ENCODE results near the gene STAT4. TPM values are rescaled to one million over a fixed set of nuclear protein-coding genes. Genes with fewer than 3 reads are reported as not detected.

Gene STAT4
- total RNA-seq, 1 experiment from 2014 or later = 0.44 TPM

DNA sequence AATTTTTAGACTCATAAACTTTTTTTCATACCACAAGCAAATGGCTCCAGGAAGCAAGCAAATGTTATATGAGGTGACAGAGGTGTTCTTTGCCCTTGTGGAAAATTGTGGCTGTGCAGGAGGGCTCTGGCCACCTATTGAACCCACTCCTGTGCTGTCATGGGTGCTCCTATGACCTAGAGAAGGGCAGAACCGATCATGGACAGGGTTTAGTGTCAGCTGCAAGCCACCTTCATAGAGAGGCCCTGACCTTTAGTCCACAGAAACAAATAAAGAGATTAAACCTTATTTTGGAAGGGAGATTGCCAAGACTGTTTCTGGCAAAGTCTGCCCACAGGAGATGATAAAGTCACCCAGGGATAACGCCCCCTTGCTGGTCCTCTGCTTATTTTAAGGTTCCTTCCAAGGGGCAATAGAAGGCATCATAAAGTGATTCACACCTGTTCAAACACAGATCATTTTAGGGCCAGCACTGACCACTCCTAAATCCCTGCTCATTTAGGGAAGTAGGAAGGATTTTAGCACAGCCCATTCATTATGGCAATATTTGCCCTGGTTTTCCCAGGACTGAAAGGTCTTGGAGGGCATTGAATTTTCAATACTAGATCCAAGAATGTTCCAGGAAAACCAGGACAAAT lies 26.1 kb upstream of the STAT4 start:
- peaks cover 13% of the 10 kb centered on the region for H3K4me1 Mint-ChIP-seq
- H3K27me3 Mint-ChIP-seq (ENCODE audit: low read depth) = no peaks in the 10 kb centered on the region
- H3K4me3 Mint-ChIP-seq = no peak overlapping the region
- no peaks in the 10 kb centered on the region for H3K9me3 Mint-ChIP-seq
- ChIA-PET CTCF (no interaction called here), POLR2A (no interaction called here)
- DNase-seq (ENCODE audit: low spot score) = no peak
- no peak for TF ChIP-seq EMX1 (CRISPR knock-in tag; IDR thresholded peaks at IDR 0.05)
- ATAC-seq = no peak
- H3K27ac Mint-ChIP-seq = no peak overlapping the region
- H3K36me3 Mint-ChIP-seq = no peaks in the 10 kb centered on the region

DNA sequence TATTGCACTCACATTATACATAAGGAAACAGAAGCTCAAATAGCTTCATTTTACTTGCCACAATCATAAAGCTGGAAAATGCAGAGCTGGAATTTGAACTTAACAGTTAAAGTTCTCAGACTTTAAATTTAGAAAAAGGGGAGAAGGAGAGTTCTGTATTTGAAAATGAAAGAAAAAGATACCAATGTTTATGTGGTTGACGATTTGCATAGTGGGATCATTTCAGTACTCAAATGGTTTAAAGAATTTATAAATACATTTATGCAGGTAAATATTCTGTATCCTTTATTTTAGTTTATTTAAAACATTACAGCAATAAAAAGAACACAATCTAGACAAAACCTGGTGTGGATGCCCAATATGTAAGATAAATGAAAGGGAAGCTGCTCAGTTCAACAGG lies 25.5 kb upstream of the STAT4 start:
- H3K4me1 Mint-ChIP-seq = peaks cover 13% of the 10 kb centered on the region
- CTCF ChIA-PET = no interaction called here
- H3K27ac Mint-ChIP-seq = no peak overlapping the region
- ATAC-seq = no peak
- TF ChIP-seq SMAD4 (CRISPR knock-in tag; IDR thresholded peaks at IDR 0.05) (no peak), MXD4 (CRISPR knock-in tag; IDR thresholded peaks at IDR 0.05; ENCODE audit: borderline replicate concordance) (no peak), FOXP1 (CRISPR knock-in tag; IDR thresholded peaks at IDR 0.05; ENCODE audit: borderline replicate concordance) (no peak), TEAD4 (CRISPR knock-in tag; IDR thresholded peaks at IDR 0.05) (no peak), NFATC4 (CRISPR knock-in tag; IDR thresholded peaks at IDR 0.05) (no peak), ELF4 (CRISPR knock-in tag; IDR thresholded peaks at IDR 0.05; ENCODE audit: low read depth) (no peak)
- TF ChIP-seq, protein P1, sequence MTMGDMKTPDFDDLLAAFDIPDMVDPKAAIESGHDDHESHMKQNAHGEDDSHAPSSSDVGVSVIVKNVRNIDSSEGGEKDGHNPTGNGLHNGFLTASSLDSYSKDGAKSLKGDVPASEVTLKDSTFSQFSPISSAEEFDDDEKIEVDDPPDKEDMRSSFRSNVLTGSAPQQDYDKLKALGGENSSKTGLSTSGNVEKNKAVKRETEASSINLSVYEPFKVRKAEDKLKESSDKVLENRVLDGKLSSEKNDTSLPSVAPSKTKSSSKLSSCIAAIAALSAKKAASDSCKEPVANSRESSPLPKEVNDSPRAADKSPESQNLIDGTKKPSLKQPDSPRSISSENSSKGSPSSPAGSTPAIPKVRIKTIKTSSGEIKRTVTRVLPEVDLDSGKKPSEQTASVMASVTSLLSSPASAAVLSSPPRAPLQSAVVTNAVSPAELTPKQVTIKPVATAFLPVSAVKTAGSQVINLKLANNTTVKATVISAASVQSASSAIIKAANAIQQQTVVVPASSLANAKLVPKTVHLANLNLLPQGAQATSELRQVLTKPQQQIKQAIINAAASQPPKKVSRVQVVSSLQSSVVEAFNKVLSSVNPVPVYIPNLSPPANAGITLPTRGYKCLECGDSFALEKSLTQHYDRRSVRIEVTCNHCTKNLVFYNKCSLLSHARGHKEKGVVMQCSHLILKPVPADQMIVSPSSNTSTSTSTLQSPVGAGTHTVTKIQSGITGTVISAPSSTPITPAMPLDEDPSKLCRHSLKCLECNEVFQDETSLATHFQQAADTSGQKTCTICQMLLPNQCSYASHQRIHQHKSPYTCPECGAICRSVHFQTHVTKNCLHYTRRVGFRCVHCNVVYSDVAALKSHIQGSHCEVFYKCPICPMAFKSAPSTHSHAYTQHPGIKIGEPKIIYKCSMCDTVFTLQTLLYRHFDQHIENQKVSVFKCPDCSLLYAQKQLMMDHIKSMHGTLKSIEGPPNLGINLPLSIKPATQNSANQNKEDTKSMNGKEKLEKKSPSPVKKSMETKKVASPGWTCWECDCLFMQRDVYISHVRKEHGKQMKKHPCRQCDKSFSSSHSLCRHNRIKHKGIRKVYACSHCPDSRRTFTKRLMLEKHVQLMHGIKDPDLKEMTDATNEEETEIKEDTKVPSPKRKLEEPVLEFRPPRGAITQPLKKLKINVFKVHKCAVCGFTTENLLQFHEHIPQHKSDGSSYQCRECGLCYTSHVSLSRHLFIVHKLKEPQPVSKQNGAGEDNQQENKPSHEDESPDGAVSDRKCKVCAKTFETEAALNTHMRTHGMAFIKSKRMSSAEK (CRISPR knock-in tag; IDR thresholded peaks at IDR 0.05; ENCODE audit: borderline replicate concordance) = no peak
- TF ChIP-seq, protein P2, sequence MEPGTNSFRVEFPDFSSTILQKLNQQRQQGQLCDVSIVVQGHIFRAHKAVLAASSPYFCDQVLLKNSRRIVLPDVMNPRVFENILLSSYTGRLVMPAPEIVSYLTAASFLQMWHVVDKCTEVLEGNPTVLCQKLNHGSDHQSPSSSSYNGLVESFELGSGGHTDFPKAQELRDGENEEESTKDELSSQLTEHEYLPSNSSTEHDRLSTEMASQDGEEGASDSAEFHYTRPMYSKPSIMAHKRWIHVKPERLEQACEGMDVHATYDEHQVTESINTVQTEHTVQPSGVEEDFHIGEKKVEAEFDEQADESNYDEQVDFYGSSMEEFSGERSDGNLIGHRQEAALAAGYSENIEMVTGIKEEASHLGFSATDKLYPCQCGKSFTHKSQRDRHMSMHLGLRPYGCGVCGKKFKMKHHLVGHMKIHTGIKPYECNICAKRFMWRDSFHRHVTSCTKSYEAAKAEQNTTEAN (CRISPR knock-in tag; IDR thresholded peaks at IDR 0.05) = no peak
- TF ChIP-seq, protein P3, sequence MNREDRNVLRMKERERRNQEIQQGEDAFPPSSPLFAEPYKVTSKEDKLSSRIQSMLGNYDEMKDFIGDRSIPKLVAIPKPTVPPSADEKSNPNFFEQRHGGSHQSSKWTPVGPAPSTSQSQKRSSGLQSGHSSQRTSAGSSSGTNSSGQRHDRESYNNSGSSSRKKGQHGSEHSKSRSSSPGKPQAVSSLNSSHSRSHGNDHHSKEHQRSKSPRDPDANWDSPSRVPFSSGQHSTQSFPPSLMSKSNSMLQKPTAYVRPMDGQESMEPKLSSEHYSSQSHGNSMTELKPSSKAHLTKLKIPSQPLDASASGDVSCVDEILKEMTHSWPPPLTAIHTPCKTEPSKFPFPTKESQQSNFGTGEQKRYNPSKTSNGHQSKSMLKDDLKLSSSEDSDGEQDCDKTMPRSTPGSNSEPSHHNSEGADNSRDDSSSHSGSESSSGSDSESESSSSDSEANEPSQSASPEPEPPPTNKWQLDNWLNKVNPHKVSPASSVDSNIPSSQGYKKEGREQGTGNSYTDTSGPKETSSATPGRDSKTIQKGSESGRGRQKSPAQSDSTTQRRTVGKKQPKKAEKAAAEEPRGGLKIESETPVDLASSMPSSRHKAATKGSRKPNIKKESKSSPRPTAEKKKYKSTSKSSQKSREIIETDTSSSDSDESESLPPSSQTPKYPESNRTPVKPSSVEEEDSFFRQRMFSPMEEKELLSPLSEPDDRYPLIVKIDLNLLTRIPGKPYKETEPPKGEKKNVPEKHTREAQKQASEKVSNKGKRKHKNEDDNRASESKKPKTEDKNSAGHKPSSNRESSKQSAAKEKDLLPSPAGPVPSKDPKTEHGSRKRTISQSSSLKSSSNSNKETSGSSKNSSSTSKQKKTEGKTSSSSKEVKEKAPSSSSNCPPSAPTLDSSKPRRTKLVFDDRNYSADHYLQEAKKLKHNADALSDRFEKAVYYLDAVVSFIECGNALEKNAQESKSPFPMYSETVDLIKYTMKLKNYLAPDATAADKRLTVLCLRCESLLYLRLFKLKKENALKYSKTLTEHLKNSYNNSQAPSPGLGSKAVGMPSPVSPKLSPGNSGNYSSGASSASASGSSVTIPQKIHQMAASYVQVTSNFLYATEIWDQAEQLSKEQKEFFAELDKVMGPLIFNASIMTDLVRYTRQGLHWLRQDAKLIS (CRISPR knock-in tag; IDR thresholded peaks at IDR 0.05; ENCODE audit: borderline replicate concordance) = no peak
- TF ChIP-seq, protein P4, sequence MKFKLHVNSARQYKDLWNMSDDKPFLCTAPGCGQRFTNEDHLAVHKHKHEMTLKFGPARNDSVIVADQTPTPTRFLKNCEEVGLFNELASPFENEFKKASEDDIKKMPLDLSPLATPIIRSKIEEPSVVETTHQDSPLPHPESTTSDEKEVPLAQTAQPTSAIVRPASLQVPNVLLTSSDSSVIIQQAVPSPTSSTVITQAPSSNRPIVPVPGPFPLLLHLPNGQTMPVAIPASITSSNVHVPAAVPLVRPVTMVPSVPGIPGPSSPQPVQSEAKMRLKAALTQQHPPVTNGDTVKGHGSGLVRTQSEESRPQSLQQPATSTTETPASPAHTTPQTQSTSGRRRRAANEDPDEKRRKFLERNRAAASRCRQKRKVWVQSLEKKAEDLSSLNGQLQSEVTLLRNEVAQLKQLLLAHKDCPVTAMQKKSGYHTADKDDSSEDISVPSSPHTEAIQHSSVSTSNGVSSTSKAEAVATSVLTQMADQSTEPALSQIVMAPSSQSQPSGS (CRISPR knock-in tag; IDR thresholded peaks at IDR 0.05; ENCODE audit: borderline replicate concordance, low read depth) = no peak
- TF ChIP-seq, protein P5, sequence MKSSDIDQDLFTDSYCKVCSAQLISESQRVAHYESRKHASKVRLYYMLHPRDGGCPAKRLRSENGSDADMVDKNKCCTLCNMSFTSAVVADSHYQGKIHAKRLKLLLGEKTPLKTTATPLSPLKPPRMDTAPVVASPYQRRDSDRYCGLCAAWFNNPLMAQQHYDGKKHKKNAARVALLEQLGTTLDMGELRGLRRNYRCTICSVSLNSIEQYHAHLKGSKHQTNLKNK (CRISPR knock-in tag; IDR thresholded peaks at IDR 0.05) = no peak
- H3K36me3 Mint-ChIP-seq = no peaks in the 10 kb centered on the region
- no peak for DNase-seq (ENCODE audit: low spot score)
- POLR2A ChIA-PET = interaction anchor here (0.6 kb wide), 1 partner anchor 348 kb away, joined by 3 read pairs; no protein-coding TSS in a partner anchor
- H3K27me3 Mint-ChIP-seq (ENCODE audit: low read depth) = no peaks in the 10 kb centered on the region
- no peak overlapping the region for H3K4me3 Mint-ChIP-seq
- H3K9me3 Mint-ChIP-seq = no peaks in the 10 kb centered on the region
